RWPE2 (cell line): ENCODE data around the gene TSHZ1.

ENCODE experiments used
- ATAC-seq: fragments of 200-7000 bp; cut with Tn5 transposase; 3 replicates; pipeline ENCODE4 v1.9.1; 2021; ENCODE audit warnings: low read depth
- DNase-seq: peaks from one replicate; pipeline ENCODE4 v3.0.0-alpha.2; 2020; ENCODE audit warnings: low spot score
- H3K27ac ChIP-seq: fragments of 450-650 bp; 2 replicates; pipeline ENCODE4 v1.5.1; 2017; ENCODE audit warnings: mild to moderate bottlenecking; ENCODE audit not compliant: poor library complexity, severe bottlenecking
- H3K27me3 ChIP-seq: fragments of 250-450 bp; sonication (Bioruptor Pico); 2 replicates; pipeline ENCODE4 v1.5.1; 2021; ENCODE audit warnings: mild to moderate bottlenecking, moderate library complexity; ENCODE audit not compliant: insufficient read depth, poor library complexity, severe bottlenecking
- H3K36me3 ChIP-seq: fragments of 250-450 bp; sonication (Bioruptor Pico); 2 replicates; pipeline ENCODE4 v1.5.1; 2020; ENCODE audit warnings: low read depth, mild to moderate bottlenecking, moderate library complexity
- H3K4me1 ChIP-seq: fragments of 250-450 bp; sonication (Bioruptor Pico); 2 replicates; pipeline ENCODE4 v1.5.1; 2021; ENCODE audit warnings: mild to moderate bottlenecking, moderate library complexity; ENCODE audit not compliant: insufficient read depth, poor library complexity, severe bottlenecking
- H3K4me3 ChIP-seq: fragments of 250-450 bp; sonication (Bioruptor Pico); 2 replicates; pipeline ENCODE4 v1.5.1; 2021; ENCODE audit warnings: mild to moderate bottlenecking, moderate library complexity; ENCODE audit not compliant: severe bottlenecking
- H3K9me3 ChIP-seq: fragments of 250-450 bp; sonication (Bioruptor Pico); 2 replicates; pipeline ENCODE4 v1.5.1; 2021; ENCODE audit warnings: mild to moderate bottlenecking, moderate library complexity; ENCODE audit not compliant: severe bottlenecking
- CTCF ChIP-seq: fragments of 450-650 bp; IDR thresholded peaks from one replicate; pipeline ENCODE4 v1.5.1; 2017; ENCODE audit warnings: mild to moderate bottlenecking, moderate library complexity; ENCODE audit not compliant: poor library complexity, severe bottlenecking

The TSHZ1 gene

DNA sequence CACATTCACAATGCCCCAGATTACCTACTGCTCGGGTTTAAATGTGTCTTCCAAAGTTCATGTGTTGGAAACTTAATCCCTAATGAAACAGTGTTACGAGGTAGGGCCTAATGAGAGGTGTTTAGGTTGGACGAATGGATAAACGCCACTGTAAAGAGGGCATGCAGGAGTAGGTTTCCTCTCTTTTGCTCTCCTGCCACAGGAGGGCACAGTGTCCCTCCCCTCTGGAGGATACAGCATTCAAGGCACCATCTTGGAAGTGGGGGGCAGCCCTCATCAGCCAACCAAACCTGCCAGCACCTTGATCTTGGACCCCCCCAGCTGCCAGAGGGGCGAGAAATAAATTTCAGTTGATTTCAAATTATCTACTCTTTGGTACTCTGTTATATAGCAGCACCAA is 103.5 kb downstream of the TSHZ1 start:
- DNase-seq = no peak
- H3K4me3 ChIP-seq = no peak overlapping the region
- no peak for ATAC-seq
- H3K27me3 ChIP-seq = no peaks in the 10 kb centered on the region
- TF ChIP-seq CTCF = no peak
- H3K9me3 ChIP-seq = no peaks in the 10 kb centered on the region
- no peak overlapping the region for H3K27ac ChIP-seq
- H3K4me1 ChIP-seq = no peaks in the 10 kb centered on the region
- no peaks in the 10 kb centered on the region for H3K36me3 ChIP-seq

DNA sequence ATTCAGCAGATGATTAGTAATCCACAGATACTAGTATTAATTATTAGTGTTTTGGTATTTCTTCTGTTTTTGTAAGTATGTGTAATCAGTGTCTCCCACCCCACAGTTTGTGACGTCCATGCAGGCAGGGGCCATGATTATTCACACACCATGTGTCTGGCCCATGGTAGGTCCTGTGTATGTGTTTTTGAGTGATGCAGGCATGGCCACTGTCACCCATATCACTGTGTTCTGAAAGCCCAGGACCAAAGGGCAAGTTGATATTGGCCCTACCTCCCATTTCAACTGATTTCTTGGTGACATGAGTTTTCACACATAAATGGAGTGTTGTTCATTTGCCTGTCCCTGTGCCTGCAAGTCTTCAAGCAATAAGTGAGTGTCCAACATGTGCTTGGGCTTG is 104.0 kb downstream of the TSHZ1 start:
- ATAC-seq (no peak), DNase-seq (no peak)
- no peaks in the 10 kb centered on the region for H3K27me3 ChIP-seq
- no peak overlapping the region for H3K27ac ChIP-seq
- H3K4me3 ChIP-seq = no peak overlapping the region
- no peaks in the 10 kb centered on the region for H3K9me3 ChIP-seq
- H3K36me3 ChIP-seq = no peaks in the 10 kb centered on the region
- TF ChIP-seq CTCF = no peak
- H3K4me1 ChIP-seq = no peaks in the 10 kb centered on the region

GRCh38 chr18:75316223-75316622 is 105.6 kb downstream of the TSHZ1 start:
- no peaks in the 10 kb centered on the region for H3K27me3 ChIP-seq
- H3K4me3 ChIP-seq = no peak overlapping the region
- no peaks in the 10 kb centered on the region for H3K36me3 ChIP-seq
- no peaks in the 10 kb centered on the region for H3K9me3 ChIP-seq
- H3K4me1 ChIP-seq = no peaks in the 10 kb centered on the region
- ATAC-seq (no peak), DNase-seq (no peak)
- no peak for TF ChIP-seq CTCF
- no peak overlapping the region for H3K27ac ChIP-seq

GRCh38 chr18:75316826-75317225 is 106.2 kb downstream of the TSHZ1 start:
- Histone ChIP-seq H3K27me3 (no peaks in the 10 kb centered on the region), H3K4me3 (no peak overlapping the region), H3K27ac (no peak overlapping the region), H3K9me3 (no peaks in the 10 kb centered on the region), H3K4me1 (no peaks in the 10 kb centered on the region), H3K36me3 (no peaks in the 10 kb centered on the region)
- no peak for TF ChIP-seq CTCF
- ATAC-seq (no peak), DNase-seq (no peak)

DNA sequence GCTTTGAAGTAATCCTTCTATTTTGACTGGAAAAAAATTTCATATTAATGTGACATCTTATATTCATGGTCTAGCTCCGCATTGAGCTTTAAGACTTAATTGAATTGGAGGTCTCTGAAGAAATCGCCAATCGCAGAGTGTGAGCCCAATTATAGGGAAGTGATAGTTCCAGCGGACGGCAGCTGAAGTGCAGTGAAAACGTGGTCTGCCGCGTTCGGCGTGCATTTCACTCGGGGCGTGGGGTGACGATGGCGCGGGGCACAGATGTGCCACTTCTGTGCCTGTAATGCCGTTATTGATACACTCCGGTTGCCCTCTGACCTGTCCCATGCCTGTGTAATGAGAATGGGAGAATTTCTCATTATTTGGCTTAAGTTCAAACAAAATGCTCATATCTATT is 106.7 kb downstream of the TSHZ1 start:
- no peak for TF ChIP-seq CTCF
- DNase-seq (no peak), ATAC-seq (no peak)
- Histone ChIP-seq H3K9me3 (no peaks in the 10 kb centered on the region), H3K27me3 (no peaks in the 10 kb centered on the region), H3K36me3 (no peaks in the 10 kb centered on the region), H3K4me1 (no peaks in the 10 kb centered on the region), H3K4me3 (no peak overlapping the region), H3K27ac (no peak overlapping the region)
